Measurements from ENCODE around the gene ACTL6A.

The ACTL6A gene

DNA sequence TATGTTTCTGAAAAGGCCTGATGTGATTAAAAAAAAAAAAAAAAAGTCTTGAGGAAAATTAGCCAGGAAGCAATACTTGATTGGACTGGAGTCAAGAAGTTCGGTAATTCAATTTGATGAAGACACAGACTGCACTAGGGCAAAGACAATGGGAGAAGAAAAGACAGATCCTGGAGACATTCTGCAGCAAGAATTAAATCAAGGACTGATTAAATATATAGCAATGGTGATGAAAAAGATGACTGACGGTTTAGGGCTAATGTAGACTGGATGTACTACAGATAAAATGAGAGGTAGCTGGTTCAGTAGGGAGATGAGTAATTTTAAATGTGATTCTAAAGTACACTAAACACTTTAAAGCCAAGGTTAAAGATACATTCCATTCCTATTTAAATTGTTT is 27.9 kb downstream of the ACTL6A start:
- no peak overlapping the region for H3K4me3 ChIP-seq (ENCODE audit: low read depth, low read length)
- TF ChIP-seq, protein P1, sequence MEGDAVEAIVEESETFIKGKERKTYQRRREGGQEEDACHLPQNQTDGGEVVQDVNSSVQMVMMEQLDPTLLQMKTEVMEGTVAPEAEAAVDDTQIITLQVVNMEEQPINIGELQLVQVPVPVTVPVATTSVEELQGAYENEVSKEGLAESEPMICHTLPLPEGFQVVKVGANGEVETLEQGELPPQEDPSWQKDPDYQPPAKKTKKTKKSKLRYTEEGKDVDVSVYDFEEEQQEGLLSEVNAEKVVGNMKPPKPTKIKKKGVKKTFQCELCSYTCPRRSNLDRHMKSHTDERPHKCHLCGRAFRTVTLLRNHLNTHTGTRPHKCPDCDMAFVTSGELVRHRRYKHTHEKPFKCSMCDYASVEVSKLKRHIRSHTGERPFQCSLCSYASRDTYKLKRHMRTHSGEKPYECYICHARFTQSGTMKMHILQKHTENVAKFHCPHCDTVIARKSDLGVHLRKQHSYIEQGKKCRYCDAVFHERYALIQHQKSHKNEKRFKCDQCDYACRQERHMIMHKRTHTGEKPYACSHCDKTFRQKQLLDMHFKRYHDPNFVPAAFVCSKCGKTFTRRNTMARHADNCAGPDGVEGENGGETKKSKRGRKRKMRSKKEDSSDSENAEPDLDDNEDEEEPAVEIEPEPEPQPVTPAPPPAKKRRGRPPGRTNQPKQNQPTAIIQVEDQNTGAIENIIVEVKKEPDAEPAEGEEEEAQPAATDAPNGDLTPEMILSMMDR (IDR thresholded peaks at IDR 0.05; ENCODE audit: low read depth, low read length): no peak

DNA sequence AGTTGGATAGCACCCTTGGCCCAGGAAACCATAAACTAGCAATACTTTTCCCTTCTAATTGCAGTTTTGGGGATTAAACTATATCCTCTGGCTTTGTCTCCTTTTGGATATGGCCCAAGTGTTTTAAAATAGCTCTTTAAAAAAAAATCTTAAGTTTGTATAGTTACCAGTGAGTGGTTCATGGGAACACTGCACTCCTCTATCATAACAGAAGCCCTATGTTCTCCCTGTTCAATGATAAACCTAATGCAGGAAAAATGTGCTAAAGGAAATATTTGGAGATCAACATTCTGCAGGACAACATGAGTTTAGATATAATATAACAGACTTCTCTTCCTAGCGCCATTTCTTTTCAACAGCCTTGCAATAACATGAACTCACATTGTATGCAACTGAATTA is 28.6 kb downstream of the ACTL6A start:
- no peak overlapping the region for H3K4me3 ChIP-seq (ENCODE audit: low read depth, low read length)
- TF ChIP-seq, protein P1 (IDR thresholded peaks at IDR 0.05; ENCODE audit: low read depth, low read length): no peak

DNA sequence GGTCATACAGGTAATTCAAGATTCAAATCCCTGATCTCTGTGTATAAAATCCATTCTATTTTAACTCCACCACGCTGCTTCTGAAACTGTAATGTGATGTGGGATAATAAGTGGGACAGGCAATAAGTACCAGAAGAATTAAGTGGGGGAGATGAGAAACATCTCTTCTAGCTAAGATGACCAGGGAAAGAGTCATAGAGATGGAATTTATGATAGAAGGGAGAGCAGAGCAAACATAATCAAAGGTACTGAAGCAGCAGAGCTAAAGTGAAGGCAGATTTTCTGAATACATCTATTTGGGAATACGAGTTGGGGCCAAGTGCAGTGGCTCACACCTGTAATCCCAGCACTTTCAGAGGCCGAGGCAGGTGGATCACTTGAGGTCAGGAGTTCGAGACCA is 36.8 kb downstream of the ACTL6A start:
- TF ChIP-seq, protein P1 (IDR thresholded peaks at IDR 0.05; ENCODE audit: low read depth, low read length): no peak
- H3K4me3 ChIP-seq (ENCODE audit: low read depth, low read length): no peak overlapping the region

DNA sequence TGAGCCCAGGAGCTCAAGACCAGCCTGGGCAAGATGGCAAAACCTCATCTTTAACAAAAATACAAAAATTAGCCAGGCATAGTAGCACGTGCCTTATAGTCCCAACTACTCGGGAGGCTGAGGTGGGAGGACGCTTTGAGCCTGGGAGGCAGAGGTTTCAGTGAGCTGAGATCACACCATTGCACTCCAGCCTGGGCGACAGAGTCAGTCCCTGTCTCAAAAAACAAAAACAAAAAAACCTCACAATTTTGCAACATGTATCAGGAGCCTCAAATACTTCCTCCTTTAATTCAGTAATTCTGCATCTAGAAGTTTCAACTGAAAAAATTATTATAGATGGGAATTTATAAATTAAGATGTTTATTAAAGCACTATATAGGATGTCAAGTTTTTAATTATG is 40.6 kb downstream of the ACTL6A start:
- TF ChIP-seq, protein P1 (IDR thresholded peaks at IDR 0.05; ENCODE audit: low read depth, low read length): no peak
- peak overlapping the region; percentile 98 for H3K4me3 ChIP-seq (ENCODE audit: low read depth, low read length)

DNA sequence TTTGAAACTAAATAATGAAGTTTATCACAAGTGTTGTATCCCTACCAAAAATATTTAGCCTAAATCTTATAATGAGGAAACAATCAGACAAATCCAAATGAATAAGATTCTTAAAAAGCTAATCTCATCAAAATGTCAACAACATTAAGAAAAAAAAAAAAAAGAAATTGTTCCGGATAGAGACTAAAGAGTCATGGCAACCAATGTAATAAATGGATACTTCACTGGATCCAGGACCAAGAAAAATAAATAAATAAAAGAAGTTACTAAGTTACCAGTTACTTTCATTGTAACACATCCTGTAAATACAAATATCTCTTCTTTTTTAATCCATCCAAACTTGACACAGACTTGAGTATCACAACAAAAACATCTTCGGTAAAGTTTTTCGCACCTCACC is 41.1 kb downstream of the ACTL6A start:
- TF ChIP-seq, protein P1 (IDR thresholded peaks at IDR 0.05; ENCODE audit: low read depth, low read length): no peak
- peak overlapping the region; percentile 98 for H3K4me3 ChIP-seq (ENCODE audit: low read depth, low read length)

DNA sequence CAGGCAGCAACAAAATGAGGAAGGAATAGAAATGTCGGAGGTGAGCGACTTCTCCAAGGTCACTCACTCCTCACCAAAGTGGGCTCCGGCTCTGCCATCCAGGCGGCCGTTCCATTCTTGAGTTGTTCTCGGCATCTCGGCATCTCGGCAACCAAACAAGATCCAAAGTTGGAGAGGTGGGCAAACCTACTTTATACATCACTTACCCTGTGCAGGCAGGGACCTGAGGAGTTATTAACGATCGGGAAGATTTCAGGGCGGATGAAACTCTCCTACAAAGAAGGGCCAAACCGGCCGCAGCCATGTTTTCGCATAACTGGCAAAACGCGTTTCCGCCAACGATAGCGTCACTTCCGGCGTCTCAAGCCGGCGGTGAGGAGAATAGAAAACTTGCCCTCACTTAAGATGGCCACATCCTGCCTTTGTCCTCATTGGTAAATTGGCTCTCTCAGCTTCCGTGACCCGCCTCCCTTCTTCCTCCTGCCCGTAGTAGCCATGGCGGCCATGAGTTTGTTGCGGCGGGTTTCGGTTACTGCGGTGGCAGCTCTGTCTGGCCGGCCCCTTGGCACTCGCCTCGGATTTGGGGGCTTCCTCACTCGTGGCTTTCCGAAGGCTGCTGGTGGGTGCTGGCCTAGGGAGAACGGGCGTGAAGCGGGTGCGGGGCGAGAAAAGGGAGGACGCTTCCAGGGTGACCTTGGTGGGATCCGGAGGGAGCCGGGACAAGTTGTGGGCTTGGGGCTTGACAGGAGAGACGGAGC is 41.8 kb downstream of the ACTL6A start, which contains the start of the genes MRPL47 and NDUFB5:
Gene MRPL47, minus strand, starts transcription at position 318 of the 758 bp plus-strand sequence. Its CDS starts 14 bp downstream, at position 304.
Gene NDUFB5, plus strand, starts transcription at position 474 of the 758 bp plus-strand sequence. Its CDS starts 22 bp downstream, at position 496.
- H3K4me3 ChIP-seq (ENCODE audit: low read depth, low read length): peak within 1 kb of the TSS; percentile 98
- TF ChIP-seq, protein P1 (IDR thresholded peaks at IDR 0.05; ENCODE audit: low read depth, low read length): no peak

DNA sequence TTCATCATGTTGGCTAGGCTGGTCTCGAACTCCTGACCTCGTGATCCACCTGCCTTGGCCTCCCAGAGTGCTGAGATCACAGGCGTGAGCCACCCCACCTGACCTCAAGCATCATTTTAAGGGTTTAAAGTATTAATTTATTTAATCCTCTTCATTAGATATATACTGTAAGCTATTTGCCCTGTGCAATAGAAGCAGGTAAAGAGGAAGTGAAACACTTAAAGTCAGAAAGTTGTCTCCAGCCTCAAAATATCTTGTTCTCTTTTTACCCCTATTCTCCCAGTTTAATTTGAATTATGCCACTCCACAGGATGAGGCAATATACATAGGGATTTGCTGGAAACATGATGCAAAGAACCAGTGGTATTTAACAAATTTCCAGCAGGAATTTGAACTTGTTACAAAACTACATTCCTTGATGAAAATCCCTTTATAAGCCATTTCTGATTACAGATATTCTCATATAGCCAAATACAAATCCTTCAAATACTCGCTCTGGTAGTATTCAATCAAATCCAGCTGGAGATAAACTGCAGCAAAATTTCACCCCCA is 43.9 kb downstream of the ACTL6A start:
- TF ChIP-seq, protein P1 (IDR thresholded peaks at IDR 0.05; ENCODE audit: low read depth, low read length): no peak
- H3K4me3 ChIP-seq (ENCODE audit: low read depth, low read length): no peak overlapping the region

Data from WI38 (cell line).